Lower lobe of right lung (tissue), 2 donors: ENCODE results near the gene TKFC. TPM values are rescaled to one million over a fixed set of nuclear protein-coding genes. Genes with fewer than 3 reads are reported as not detected.

Experiments
- ATAC-seq, 2 donors: fragments of 200-7000 bp; cut with Tn5 transposase; one replicate each; pipeline ENCODE4 v1.9.1; 2020 to 2022; ENCODE audit warnings: mild to moderate bottlenecking in 2 of 2, moderate library complexity in 2 of 2
- DNase-seq: peaks from one replicate; pipeline ENCODE4 v3.0.0-alpha.2; 2020
- H3K27ac ChIP-seq: fragments of 200-600 bp; one replicate; pipeline ENCODE4 v1.8.0; 2022
- H3K27me3 ChIP-seq: fragments of 200-600 bp; one replicate; pipeline ENCODE4 v1.8.0; 2022; ENCODE audit warnings: low read depth
- H3K36me3 ChIP-seq: fragments of 200-600 bp; one replicate; pipeline ENCODE4 v1.8.0; 2022; ENCODE audit warnings: mild to moderate bottlenecking
- H3K4me1 ChIP-seq: fragments of 200-600 bp; one replicate; pipeline ENCODE4 v1.8.0; 2022
- H3K4me3 ChIP-seq: fragments of 200-600 bp; one replicate; pipeline ENCODE4 v1.8.0; 2022; ENCODE audit warnings: mild to moderate bottlenecking
- H3K9me3 ChIP-seq: fragments of 200-600 bp; one replicate; pipeline ENCODE4 v1.8.0; 2022
- intact Hi-C: fragments of 100-400 bp; cut with DNase I; formaldehyde crosslinking; loops from one replicate; pipeline ENCODE4 v1.11.0; 2022
- total RNA-seq: library from RNA; stranded (reverse); fragmentation: NEBNext Ultra II Directional; extraction: Animal tissue kit (Norgen Biotek cat#: 25700); gene quantifications from one replicate; pipeline ENCODE4 v1.2.1, GENCODE V29; 2021
- TF ChIP-seq, protein P1 (sequence below): fragments of 200-600 bp; IDR thresholded peaks from one replicate; pipeline ENCODE4 v1.8.0; 2022; ENCODE audit warnings: antibody characterized with exemption, mild to moderate bottlenecking
- donor health status: DM: no; HTN: yes; CAD: no; lungs with severe emphysema.

Gene TKFC
- total RNA-seq, 1 donor from 2014 or later = 35.0 TPM

DNA sequence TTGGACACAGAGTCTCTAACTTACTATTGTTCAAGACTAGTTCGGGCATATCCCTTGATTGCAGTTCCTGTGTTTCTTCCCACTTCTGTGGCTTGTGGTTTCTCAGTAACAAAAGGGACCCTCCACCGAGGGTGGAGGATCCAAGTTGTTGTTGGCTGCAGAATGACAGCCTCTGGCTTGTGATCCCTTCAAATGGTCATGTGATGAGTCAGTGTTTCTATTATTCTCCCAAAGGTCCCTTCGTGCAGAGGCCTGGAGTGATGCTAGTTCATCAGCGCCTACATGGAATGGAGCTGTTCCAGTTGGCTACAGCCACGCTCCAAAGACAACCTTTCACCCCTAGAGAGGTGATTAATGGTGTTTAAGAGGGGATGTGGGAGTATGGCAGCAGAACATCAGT is 35.3 kb upstream of the TKFC start:
- H3K36me3 ChIP-seq = peaks cover 46% of the 10 kb centered on the region

DNA sequence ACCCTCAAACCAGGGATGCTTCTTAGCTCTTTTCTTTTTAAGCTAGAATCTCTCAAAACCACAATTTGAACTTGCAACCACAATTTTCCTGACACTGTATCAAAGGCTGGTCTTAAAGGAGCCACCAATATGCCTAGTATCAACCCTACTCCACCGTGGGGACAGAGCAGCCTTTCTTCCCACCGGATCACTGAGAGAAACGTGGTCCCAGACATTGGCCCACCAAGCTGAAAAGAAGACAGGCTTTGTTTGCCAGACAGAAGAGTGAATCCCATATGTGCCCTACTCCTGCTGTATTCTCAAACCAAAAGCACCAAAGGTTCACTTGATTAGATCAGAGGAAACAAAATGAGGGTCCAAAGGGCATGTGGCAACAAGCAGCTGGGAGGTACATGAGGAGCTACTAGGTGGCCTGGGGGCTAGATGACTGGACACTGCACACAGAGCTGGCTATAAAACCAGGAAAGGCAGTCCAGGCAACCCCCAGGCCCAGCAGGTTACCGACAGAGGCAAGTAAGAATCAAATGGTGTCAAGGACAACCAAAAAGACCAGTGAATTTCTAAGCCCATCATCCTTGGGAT is 34.3 kb upstream of the TKFC start:
- Histone ChIP-seq H3K27me3 (peaks cover 21% of the 10 kb centered on the region), H3K4me3 (no peak overlapping the region), H3K4me1 (peaks cover 40% of the 10 kb centered on the region), H3K27ac (no peak overlapping the region), H3K9me3 (no peaks in the 10 kb centered on the region), H3K36me3 (peaks cover 56% of the 10 kb centered on the region)
- DNase-seq (no peak), ATAC-seq (no peak)
- intact Hi-C loops = no loop called here
- TF ChIP-seq, protein P1, sequence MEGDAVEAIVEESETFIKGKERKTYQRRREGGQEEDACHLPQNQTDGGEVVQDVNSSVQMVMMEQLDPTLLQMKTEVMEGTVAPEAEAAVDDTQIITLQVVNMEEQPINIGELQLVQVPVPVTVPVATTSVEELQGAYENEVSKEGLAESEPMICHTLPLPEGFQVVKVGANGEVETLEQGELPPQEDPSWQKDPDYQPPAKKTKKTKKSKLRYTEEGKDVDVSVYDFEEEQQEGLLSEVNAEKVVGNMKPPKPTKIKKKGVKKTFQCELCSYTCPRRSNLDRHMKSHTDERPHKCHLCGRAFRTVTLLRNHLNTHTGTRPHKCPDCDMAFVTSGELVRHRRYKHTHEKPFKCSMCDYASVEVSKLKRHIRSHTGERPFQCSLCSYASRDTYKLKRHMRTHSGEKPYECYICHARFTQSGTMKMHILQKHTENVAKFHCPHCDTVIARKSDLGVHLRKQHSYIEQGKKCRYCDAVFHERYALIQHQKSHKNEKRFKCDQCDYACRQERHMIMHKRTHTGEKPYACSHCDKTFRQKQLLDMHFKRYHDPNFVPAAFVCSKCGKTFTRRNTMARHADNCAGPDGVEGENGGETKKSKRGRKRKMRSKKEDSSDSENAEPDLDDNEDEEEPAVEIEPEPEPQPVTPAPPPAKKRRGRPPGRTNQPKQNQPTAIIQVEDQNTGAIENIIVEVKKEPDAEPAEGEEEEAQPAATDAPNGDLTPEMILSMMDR = no peak

More for the DNA sequence above, 35.3 kb upstream of the TKFC start:
- intact Hi-C loops = no loop called here
- Histone ChIP-seq H3K9me3 (no peaks in the 10 kb centered on the region), H3K4me1 (peaks cover 44% of the 10 kb centered on the region), H3K27me3 (peaks cover 24% of the 10 kb centered on the region), H3K4me3 (no peak overlapping the region), H3K27ac (no peak overlapping the region)
- no peak for ATAC-seq
- TF ChIP-seq, protein P1 = no peak
- no peak for DNase-seq

DNA sequence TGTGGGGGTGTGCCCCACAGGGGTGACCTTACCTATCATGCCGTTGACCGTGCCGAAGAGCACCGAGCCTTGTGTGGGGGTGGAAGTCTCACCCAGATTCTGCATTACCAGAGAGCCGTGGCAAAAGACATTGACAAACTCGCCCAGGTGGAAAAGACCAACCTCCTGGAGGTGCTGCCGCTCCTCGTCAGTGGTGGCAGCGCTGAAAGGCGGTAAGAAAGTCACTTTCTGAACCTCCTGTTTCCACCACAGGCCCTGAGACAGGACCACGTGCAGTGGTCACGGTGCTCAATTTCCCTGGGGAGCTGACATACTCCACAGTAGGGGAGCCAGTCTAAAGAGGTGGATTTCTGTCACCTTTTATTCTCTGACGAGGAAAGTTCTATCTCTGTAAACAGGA is 30.5 kb upstream of the TKFC start:
- ATAC-seq (no peak), DNase-seq (no peak)
- peaks cover 94% of the 10 kb centered on the region for H3K36me3 ChIP-seq
- no peaks in the 10 kb centered on the region for H3K27me3 ChIP-seq
- TF ChIP-seq, protein P1 = no peak
- no peak overlapping the region for H3K4me3 ChIP-seq
- H3K27ac ChIP-seq = no peak overlapping the region
- H3K4me1 ChIP-seq = peaks cover 10% of the 10 kb centered on the region
- no peaks in the 10 kb centered on the region for H3K9me3 ChIP-seq
- intact Hi-C loops = no loop called here

DNA sequence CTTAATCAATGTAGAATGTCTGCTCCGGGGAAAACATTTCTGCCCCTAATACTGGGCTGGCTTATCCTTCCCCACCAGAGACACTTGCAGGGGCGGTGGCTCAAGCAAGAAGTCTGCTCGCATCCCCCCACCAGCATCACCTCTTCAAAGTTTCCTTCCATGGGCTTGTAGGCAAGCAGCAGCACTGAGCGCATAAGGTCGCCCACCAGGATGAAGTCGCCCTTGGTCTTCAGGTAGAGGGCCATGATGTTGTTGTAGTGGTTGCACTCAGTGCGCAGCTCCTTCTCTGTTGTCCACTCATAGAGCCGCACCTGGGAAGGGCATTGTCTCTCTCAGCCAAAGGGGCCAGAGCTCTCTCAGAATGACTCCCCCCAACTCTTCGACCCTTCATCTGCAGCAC is 29.3 kb upstream of the TKFC start:
- no peak for DNase-seq
- no peak for ATAC-seq
- Histone ChIP-seq H3K4me1 (peaks cover under 1% of the 10 kb centered on the region), H3K36me3 (peaks cover 100% of the 10 kb centered on the region), H3K27ac (no peak overlapping the region), H3K9me3 (no peaks in the 10 kb centered on the region), H3K27me3 (no peaks in the 10 kb centered on the region), H3K4me3 (no peak overlapping the region)
- intact Hi-C loops = no loop called here
- TF ChIP-seq, protein P1 = no peak

DNA sequence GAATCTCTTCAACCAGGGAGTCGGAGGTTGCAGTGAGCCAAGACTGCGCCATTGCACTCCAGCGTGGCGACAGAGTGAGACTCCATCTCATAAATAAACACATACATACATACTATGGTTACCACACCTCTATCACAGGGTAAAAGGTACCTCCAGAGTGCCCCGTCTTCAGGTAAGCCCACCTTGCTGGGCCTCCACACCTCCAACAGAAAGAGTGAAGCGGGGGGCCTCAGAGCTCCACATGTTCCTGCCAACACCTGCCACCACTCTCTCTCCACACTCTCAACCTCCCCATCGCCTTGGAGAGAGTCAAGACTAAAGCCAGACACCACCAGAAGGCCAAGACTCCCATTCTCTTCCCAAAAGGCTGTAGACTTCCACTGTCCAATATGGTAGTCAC is 27.6 kb upstream of the TKFC start:
- no peak overlapping the region for H3K27ac ChIP-seq
- DNase-seq (no peak), ATAC-seq (no peak)
- H3K27me3 ChIP-seq = no peaks in the 10 kb centered on the region
- intact Hi-C loops = no loop called here
- no peaks in the 10 kb centered on the region for H3K9me3 ChIP-seq
- H3K36me3 ChIP-seq = peaks cover 100% of the 10 kb centered on the region
- TF ChIP-seq, protein P1 = no peak
- H3K4me3 ChIP-seq = no peak overlapping the region
- H3K4me1 ChIP-seq = no peaks in the 10 kb centered on the region
